Activated CD4-positive, CD25-positive, alpha-beta regulatory T cell treated with anti-CD3 and anti-CD28 coated beads, Interleukin-2, amount 50 U/mL, for 24 hours (primary cell): ENCODE measurements around the gene SRD5A3.

ENCODE experiments used
- ATAC-seq, 2 donors: fragments of 150-1000 bp; cut with Tn5 transposase; one replicate each; pipeline ENCODE4 v1.10.0; 2021; ENCODE audit warnings: mild to moderate bottlenecking in 1 of 2, moderate library complexity in 1 of 2

SRD5A3 gene

DNA sequence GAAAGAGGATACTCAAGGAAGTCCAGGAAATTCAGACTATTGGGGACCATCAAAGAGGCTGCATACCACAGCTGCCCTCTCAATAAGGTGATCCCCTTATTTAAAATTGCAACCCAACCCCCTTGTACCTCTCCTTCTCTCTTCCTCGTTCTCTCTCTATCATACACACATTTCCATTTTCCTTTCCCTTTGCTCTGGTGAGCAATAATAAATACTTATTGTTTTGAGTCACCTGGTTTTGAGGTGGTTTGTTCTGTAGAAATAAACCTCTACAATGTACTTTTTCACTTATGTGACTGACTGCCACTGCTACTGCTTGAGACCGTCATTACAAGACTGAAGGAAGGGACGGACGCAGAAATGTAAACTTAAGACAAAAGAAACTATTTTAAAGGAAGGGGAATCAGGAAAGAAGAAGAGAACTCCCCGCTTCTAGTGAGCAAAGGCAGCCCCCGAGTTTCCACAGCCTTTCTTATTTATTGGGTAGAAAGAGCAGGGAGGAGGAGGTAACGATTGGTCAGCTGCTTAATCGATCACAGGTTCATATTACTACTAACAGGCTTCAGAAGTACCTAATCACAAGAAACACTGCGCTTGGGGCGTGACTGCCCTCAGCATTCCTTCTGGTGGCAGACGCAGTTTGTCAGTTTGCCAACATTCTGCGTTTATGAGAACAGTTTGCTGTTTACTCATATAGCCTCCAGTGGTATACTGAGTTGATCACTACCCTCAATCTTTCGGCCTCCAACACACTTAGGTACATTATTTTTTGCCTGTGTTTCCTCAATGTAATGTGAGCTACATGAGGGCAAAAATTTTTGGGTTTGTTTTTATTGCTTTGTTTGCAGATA, 32.8 kb downstream of the SRD5A3 start:
- ATAC-seq, result no peak

DNA sequence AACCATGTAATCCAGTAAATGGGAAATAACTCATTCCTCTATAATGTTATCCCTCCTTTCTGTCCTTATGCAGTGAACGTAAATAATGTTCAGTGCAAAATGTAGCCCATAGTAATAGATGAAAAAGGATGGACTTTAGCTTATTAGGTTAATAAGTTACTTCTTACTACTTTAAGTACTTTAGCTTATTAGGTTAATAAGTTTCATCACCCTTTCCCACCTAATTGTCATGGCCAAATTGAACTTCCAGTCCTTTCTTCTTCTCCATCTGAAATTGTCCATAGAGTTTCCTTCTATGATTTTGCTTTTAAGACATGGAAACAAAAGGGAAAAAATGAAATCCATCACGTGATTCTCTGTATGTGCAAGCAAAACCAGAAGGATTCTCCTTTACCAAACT, 34.5 kb downstream of the SRD5A3 start:
- ATAC-seq, result no peak

DNA sequence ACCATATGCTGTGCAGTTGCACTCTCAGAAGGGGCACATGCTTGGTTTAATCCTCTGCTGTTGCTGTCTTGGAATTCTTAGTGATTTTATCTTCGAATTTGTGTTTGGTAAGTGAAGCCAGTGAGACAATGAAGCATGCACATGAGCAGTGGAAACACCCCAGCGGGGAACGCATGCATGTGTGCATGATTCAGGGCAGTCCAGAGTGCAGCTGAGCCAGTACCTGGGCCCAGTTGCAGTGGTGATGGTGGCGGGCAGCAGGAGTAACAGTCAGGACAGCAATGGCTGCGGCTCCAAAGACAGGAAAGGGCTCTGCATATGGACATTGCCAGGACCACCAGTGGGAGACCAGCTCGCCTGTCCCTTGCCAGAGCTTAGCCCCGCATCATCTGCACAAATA, 35.5 kb downstream of the SRD5A3 start:
- no peak for ATAC-seq

DNA sequence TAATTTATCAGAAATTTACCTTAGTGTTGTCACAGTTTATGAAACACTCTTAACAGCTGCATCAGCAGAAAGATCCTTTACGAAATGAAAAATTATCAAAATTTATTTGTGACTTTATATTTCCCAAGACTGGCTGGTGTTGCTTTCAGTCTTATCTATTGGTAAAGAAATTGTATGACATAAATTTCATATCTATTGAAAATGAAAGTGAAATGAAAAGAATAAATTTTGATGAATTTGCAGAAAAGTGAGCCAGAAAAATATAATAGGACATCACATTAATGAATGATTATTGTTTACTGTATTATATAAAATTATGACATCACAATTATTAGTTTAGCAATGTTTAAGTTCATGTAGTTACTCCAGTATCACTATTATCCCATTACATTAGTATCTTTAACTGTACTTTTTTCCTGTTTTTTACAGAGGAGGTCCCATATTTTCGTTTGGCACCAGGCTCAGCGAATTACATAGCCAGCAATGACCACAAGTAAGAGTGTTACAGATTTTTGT, 36.5 kb downstream of the SRD5A3 start:
- ATAC-seq, result no peak

DNA sequence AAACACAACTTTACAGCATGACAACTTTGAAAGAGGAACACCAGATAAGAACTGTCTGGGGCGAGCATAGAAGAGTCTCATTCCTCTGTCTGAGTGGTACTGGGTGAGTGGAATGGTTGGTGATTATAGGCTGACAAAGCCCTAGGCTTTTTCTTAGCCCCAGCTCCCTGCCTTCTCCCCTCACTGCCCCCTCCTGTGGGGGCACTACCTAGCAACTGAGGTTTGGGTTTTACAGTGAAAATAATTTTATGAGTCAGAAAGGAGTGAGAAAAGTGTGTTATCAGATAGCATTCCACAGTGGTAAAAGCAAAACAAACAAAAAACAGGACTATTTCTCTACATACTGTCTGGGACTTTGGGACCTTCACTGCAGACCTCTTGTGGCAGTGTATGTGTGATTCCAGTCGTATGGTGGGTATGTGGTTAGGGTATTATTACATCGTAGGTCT, 39.2 kb downstream of the SRD5A3 start:
- ATAC-seq, result peak in 1 of 2 donors; percentile 36

DNA sequence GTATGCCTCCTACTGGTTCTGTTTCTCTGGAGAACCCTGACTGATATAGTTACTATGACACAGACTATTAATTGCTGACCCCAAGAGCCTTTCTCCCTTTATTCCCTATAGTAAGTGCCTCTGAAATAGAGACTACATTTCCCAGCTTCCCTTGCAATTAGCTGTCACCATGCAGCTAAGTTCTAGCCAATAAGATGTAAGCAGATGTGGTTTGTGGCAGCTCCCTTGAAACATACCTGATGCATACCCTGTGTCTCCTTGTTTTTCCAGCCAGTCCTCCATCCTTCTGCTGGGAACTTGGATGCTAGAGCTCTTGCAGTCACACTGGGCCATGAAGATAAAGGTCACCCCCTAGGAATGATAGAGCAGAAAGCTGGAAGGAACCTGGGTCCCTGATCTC, 40.0 kb downstream of the SRD5A3 start:
- peak in 1 of 2 donors; percentile 46 for ATAC-seq

DNA sequence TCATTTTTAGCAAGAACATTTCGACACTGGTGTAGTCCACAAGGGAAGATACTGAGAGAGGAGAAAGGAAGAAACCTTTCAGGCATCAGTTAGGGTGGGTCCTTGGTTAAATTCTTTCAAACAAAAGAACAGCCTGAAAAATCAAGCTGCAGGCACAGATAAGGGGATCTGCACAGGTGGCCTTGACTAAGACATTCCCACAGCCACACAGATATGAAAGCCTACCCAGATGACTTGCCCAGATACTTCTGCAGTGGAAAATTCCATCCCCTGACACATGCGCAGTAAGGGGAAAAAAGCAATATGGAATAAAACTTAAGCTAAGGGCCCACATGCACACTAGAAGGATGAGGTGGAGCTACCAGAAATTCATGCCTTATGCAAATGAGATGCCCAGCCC, 40.8 kb downstream of the SRD5A3 start:
- ATAC-seq, result no peak

DNA sequence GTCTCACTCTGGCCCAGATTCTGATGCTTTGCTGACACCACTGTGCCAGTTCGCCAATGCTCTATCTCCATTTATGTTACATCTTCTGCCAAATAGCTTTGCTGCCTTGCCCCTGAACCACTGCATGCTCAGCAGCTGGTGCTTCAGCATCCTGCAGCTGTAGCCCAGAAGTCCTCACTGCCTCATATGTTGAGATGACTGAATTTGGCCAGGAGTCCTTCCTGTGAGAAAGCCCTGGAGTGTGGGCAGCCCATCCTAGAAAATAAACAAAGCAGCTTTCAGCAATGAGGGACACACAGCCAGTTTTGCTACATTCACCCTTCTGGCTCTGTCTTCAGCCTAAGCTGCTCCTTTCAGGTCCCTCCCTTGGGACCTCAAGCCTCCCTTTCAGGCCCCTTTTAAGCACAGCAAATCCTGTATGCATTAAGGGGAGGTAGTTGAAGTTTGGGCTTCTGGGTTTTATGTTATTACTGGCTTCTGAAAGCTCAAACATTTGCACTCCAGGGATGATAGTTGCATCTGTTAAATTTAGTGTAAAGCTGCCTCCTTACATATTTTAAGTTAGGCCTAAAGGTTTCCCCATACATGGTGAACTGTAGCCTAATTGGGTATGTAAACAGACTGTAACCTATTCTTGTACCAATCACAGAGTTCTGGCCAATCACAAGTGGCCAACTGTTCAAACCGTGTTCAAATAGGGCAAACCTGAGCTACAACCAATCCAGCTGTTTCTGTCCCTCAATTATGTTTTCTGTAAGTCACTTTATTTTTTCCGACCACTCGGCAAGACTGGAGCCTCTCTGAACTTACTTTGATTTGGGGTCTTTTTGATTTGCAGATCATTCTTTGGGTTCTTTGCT, 47.6 kb downstream of the SRD5A3 start:
- no peak for ATAC-seq

DNA sequence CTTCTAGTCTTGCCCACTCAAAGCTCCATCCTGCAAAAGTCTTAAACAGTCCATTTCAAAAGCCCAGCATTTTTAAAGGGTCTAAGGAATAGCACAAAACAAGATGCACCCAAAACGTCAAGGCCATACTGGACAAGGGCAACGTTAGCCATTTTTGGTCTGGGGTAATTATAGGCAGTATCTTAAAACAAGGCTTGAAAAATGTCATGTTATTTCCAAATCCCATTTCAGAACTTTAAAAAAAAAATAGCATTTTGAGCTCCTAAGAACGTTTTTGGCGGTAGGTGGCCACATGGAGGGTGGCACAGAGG, 49.1 kb downstream of the SRD5A3 start:
- ATAC-seq, result no peak

DNA sequence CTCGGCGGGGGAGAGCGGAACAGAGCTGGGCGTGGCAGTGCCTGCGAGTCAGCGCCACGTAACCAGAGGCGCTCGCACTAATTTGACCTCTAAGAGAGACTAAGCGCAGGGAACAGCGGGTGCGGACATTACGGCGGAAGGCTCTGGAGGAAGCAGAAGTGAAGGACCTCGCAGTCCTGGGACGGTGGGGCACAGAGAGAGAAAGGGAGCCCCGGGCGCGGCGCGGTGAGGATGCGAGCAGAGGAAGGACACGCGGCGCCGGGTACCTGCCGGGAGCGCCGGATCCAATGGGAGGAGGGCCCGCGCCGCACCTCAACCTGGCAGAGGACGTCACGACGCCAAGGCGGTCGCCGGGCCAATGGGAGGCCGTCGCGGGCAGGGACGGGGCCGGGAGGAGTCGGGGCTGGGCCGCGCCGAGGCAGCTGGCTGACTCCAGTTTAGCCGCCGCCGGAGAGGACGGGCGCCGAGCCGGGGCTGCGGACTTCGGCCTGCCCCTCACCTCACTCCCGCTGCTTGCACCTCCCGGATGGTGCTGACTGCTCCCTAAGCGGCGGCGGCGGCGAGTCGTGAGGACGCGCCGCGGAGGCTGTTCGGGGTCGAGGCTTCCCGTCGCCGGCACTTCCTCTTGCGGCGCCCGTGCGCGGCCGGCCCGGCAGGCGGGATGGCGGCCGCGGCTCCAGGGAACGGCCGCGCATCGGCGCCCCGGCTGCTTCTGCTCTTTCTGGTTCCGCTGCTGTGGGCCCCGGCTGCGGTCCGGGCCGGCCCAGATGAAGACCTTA, 49.7 kb downstream of the SRD5A3 start, which contains the start of gene TMEM165:
TMEM165 (plus strand) TSS at position 429 of the 779 bp plus-strand sequence; CDS start at position 662, 233 bp downstream.
- ATAC-seq, result peak; percentile 97 to 98

DNA sequence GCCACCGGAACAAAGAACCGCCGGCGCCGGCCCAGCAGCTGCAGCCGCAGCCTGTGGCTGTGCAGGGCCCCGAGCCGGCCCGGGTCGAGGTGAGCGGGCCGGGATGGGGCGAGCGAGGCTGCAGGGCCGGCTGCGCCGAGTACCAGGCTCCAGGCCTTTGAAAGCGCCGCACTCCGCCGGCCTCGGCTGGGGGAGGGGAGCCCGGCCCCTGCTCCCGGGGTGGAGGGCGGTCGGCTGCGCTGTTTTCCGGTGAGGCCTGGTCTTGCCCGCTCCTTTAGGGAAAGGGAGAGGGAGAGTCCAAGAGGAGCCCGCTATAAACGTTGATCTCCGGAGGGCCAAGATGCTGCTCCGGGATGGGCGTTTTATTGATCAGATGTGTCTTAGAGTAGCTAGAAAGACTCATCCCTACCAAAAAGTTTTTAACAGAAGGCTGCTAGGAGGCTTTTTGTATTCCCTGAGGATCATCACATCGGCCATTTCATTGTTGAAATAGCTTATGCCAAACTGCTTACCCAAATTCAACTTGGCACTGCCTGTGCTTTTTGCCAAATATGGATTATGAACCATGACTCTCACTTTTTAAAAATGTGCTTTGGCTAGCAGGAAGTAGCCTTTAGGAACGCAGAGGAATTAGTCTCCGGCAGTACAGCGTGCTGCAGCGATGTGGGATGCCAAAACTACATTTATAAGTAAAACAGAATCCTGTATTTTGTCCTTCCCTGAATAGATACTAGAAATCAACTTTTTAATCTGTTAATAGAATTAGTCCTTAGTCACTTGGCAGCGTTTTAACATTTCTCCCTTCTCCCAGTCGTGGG, 50.5 kb downstream of the SRD5A3 start:
- ATAC-seq, result peak; percentile 4 to 7

DNA sequence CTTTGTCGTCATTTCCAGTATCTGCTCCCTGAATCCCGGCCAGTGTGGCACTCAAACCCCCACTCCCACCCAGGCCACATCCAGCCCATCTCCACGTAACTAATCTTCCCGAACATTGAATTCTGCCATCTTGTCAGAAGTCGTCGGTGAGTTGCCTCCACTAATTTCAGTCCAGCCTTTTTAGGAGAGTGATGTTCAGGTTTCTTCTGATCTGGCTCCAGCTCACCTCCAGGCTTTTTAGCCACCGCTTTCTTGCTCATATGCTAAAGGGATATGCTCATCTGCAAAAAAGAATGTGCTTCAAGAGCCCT, 51.0 kb downstream of the SRD5A3 start:
- ATAC-seq, result no peak

DNA sequence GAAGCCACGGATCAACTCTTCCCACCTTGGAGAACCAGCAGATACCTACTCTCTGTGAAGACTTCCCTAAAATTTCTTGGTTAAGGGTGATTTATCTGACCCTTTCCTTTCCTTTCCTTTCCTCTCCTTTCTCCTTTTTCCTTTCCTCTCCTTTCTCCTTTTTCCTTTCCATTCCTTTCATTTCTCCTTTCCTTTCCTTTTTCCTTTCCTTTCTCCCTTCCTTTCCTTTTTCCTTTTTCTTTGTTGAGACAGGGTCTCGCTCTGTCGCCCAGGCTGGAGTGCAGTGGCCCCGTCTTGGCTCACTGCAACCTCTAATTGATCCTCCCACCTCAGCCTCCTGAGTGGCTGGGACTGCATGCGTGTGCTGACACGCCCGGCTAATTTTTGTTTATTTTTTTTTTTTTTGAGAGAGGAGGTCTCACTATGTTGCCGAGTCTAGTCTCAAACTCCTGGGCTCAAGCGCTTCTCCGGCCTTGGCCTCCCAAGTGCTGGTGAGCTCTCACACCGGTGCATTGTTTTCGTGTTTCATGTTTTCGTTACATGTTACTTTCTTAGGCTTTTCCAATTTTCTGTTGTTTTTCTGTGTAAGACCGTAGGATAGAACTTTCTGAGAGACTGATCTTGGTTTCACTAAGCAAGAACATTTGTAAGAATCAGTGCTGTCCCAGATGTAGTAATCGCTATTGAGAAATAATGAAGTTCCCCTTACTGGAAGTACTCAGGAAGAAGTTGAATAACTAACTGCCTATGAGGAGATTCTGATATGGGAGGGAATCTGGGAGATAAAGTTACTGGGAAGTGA, 51.7 kb downstream of the SRD5A3 start:
- no peak for ATAC-seq

DNA sequence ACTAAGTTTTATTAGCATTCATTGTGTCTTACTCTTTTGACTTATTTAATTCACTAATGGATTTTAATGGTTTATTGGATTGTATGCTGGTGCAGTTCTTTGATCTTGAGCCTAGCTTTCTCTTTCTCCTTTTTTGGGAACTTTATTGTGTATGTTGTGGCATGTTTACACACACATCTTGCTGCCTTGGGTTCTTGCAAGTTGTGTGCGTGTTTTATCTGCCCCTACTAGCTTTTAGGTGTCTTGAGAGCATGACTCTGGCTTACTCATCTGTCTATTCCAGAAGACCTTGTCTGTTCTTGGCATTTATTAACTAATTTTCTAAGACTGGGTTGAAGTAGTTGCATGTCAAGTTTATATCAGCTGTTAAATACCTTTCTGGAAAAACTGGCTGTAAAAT, 52.4 kb downstream of the SRD5A3 start:
- ATAC-seq, result no peak

DNA sequence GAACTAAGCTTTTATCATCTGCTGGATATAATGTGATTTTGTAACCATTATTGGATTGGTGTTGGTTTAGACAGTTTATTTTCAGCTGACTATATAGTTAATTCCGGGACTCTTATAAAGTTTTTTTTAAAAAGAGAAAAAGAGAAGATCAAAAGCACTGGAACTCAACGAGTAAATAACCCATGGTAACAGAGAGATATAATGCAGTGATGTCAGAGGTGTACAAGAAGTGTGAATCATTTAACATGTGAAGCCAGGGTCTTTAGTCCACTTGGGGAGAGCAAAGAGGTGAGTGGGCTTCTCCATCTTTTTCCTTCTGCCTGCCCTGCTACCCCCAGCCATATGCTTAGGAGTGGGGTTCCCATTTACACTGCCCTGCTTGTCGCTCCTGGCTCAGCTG, 52.9 kb downstream of the SRD5A3 start:
- no peak for ATAC-seq

DNA sequence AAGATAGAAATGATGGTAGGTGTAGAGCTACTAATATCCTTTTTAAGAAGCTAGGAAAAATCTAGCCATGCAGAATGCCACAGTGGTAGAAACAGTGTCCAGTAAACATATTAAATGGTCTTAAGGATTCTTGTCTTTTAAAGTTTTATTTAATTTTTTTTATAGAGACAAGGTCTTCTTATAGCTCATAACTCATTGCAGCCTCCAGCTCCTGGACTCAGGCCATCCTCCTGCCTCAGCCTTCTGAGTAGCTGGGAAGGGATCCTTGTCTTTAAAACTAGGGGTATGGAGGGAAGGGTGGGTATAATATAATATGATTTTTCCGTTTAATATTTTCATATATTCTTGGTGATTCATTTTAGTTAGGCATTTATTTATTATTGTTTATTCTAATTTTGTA, 53.5 kb downstream of the SRD5A3 start:
- ATAC-seq, result no peak

DNA sequence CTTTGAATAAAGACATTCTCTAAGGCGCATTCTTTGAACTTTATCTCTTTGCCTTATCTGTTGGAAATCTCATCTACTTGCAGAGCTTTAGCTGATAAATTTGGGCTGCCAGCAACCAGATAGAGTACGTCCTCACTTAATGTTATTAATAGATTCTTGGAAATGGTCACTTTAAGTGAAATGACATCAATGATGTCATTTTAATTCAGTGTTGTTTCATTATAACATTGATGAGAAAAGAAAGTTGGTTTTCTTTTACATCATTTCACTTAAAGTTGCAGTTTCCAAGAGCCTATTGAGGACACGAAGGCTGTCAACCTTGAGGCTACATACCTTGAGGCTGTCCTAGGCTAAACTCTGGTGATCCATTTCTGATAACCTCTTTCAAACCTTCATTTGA, 59.0 kb downstream of the SRD5A3 start:
- no peak for ATAC-seq

DNA sequence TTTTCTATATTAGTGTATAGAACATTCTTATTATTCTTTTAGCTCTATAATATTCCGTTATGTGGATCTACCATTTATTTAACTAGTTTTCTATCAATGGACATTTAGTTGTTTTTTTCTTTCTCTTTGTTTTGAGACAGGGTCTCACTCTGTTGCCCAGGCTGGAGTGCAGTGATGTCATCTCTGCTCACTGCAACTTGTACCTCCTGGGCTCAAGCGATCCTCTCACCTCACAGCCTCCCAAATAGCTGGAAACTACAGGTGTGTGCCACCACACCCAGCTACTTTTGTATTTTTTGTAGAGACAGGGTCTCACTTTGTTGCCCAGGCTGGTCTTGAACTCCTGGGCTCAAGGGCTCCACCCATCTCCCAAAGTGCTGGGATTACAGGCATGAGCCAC, 60.5 kb downstream of the SRD5A3 start:
- ATAC-seq, result no peak

DNA sequence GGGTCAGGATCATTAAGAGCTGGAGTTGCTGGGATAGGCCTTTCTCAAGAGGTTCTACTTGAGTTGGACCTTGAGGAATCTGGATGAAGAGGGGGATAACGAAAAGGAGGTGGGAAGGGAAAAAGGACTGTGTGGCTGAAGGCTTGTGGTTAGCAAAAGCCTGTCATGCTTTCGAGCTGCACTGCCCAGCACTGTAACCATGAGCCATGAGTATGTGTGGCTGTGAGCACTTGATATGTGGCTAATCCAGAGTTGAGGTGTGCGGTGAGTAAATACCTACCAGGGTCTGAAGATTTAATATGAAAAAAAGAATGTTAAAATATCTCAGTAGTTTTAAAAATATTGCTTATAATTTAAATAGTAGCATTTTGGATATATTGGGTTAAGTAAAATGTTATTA, 61.1 kb downstream of the SRD5A3 start:
- no peak for ATAC-seq

DNA sequence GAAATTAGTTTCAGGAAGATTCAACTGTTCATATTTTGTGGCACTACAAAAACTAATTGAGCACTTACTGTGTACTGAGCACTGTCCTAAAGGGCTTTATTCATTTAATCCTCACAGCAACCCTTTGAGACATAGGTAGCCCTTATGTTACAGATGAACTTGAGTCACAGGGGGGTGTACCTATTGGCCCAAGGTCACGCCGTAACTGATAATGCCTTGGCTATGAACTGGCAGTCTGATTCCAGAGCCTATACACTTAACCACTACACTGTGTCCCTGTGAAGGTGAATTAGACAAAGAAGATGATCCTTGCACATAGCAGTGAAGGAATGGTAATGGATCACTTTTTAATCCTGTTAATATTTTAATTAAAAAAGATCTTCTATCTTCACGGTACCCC, 61.7 kb downstream of the SRD5A3 start:
- no peak for ATAC-seq

DNA sequence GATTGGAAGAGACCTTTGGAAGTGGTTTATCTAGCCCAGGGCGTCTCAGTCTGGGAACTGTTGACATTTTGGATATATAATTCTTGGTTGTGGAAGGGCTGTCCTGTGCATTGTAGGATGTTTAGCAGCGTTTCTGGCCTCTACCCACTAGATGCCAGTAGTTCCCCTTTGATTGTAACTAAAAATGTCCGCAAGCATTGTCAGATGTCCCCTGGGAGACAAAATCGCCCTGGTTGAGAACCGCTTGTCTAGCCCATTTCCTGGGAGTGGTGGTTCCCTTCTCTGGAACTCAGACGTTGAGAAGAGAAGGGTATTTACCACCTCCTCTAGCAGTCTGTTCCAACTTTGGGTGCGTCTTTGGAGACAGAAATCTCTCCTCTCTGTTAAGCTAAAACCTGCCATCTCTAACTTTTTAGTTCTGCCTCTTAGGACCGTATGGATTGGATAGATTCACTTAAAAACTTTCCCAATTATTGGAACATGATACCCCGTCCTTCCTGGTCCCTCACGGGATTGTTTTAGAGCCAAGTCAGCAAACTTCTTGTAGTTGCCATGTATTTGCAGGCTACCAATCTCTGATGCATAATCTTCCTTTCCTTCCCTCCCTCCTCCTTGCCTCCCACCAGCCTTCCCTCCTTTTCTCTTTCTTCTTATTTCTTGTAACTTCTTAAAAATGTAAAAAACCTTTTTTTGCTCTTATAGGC, 63.6 kb downstream of the SRD5A3 start:
- no peak for ATAC-seq
